Loucy (cell line): ENCODE results near the gene THEM5.

ENCODE experiments used
- H2AFZ ChIP-seq: fragments of 200-600 bp; sonication (generic); 2 replicates; pipeline ENCODE4 v1.6.0; 2016; ENCODE audit warnings: antibody characterized with exemption, mild to moderate bottlenecking, low read length, moderate library complexity
- H3F3A ChIP-seq: fragments of 200-600 bp; 2 replicates; pipeline ENCODE4 v1.6.0; 2016; ENCODE audit warnings: antibody characterized with exemption, low read depth, mild to moderate bottlenecking
- H3K27me3 ChIP-seq: fragments of 200-600 bp; sonication (generic); 2 replicates; pipeline ENCODE4 v1.6.1; 2014; ENCODE audit warnings: low read length, mild to moderate bottlenecking; ENCODE audit not compliant: insufficient read depth, poor library complexity, severe bottlenecking
- H3K36me3 ChIP-seq: fragments of 200-600 bp; sonication (generic); 2 replicates; pipeline ENCODE4 v1.6.1; 2016; ENCODE audit warnings: low read length; ENCODE audit not compliant: insufficient read depth
- H3K4me1 ChIP-seq: fragments of 200-600 bp; sonication (generic); 2 replicates; pipeline ENCODE4 v1.5.1; 2014; ENCODE audit warnings: low read length, mild to moderate bottlenecking; ENCODE audit not compliant: insufficient read depth, poor library complexity, severe bottlenecking
- H3K4me2 ChIP-seq: fragments of 200-600 bp; sonication (generic); 2 replicates; pipeline ENCODE4 v1.6.0; 2014; ENCODE audit warnings: antibody characterized with exemption, low read length, low read depth, mild to moderate bottlenecking; ENCODE audit not compliant: poor library complexity, severe bottlenecking
- H3K4me3 ChIP-seq: fragments of 200-600 bp; sonication (generic); 2 replicates; pipeline ENCODE4 v1.5.1; 2014; ENCODE audit warnings: low read length, mild to moderate bottlenecking, mixed read lengths; ENCODE audit not compliant: poor library complexity, severe bottlenecking
- H3K79me2 ChIP-seq: fragments of 200-600 bp; sonication (generic); 2 replicates; pipeline ENCODE4 v1.6.1; 2014; ENCODE audit warnings: low read length; ENCODE audit not compliant: insufficient read depth
- H3K9ac ChIP-seq: fragments of 200-600 bp; sonication (generic); 2 replicates; pipeline ENCODE4 v1.6.0; 2014; ENCODE audit warnings: mild to moderate bottlenecking, low read depth, low read length, moderate library complexity; ENCODE audit not compliant: poor library complexity, severe bottlenecking
- H3K9me2 ChIP-seq: fragments of 200-600 bp; sonication (generic); replicated peaks from 2 replicates; pipeline ENCODE4 v1.6.1; 2016; ENCODE audit warnings: low read depth, low read length, mixed read lengths
- H3K9me3 ChIP-seq: fragments of 200-600 bp; sonication (generic); 2 replicates; pipeline ENCODE4 v1.6.1; 2014; ENCODE audit warnings: mild to moderate bottlenecking, antibody characterized with exemption, low read length, low read depth; ENCODE audit not compliant: insufficient read depth
- H4K20me1 ChIP-seq: fragments of 200-600 bp; sonication (generic); 2 replicates; pipeline ENCODE4 v1.6.0; 2014; ENCODE audit warnings: antibody characterized with exemption, low read length, mild to moderate bottlenecking; ENCODE audit not compliant: insufficient read depth, poor library complexity, severe bottlenecking
- CTCF ChIP-seq: fragments of 200-600 bp; sonication (generic); conservative IDR thresholded peaks from 2 replicates; pipeline ENCODE4 v1.5.1; 2014; ENCODE audit warnings: mild to moderate bottlenecking, antibody characterized with exemption, low read length
- EZH2phosphoT487 ChIP-seq: fragments of 200-600 bp; IDR thresholded peaks from 2 replicates; pipeline ENCODE4 v1.6.1; 2018; ENCODE audit warnings: antibody characterized with exemption, mild to moderate bottlenecking, moderate library complexity, borderline replicate concordance

Gene THEM5

GRCh38 chr1:151846062-151846568 is 7.4 kb downstream of the THEM5 start:
- no peaks in the 10 kb centered on the region for H3K9me2 ChIP-seq
- peak overlapping the region; percentile 59; the same call in 1 of the 2 replicates for H2AFZ ChIP-seq
- H3K4me3 ChIP-seq, result no peak overlapping the region
- no peaks in the 10 kb centered on the region for H3K27me3 ChIP-seq
- no peaks in the 10 kb centered on the region for H3F3A ChIP-seq
- no peaks in the 10 kb centered on the region for H3K9me3 ChIP-seq
- TF ChIP-seq CTCF (no peak; the same call in 1 of the 2 replicates), EZH2phosphoT487 (no peak)
- no peaks in the 10 kb centered on the region for H3K36me3 ChIP-seq
- no peaks in the 10 kb centered on the region for H3K79me2 ChIP-seq
- no peaks in the 10 kb centered on the region for H4K20me1 ChIP-seq
- no peak overlapping the region for H3K9ac ChIP-seq
- no peak overlapping the region for H3K4me2 ChIP-seq
- H3K4me1 ChIP-seq, result no peaks in the 10 kb centered on the region

- H3K4me2 ChIP-seq, result no peak overlapping the region
- H4K20me1 ChIP-seq, result no peaks in the 10 kb centered on the region
- no peak overlapping the region for H2AFZ ChIP-seq
- no peaks in the 10 kb centered on the region for H3K36me3 ChIP-seq
- no peaks in the 10 kb centered on the region for H3K27me3 ChIP-seq
- no peaks in the 10 kb centered on the region for H3K9me3 ChIP-seq
- no peaks in the 10 kb centered on the region for H3K79me2 ChIP-seq
- H3K4me1 ChIP-seq, result no peaks in the 10 kb centered on the region
- no peak overlapping the region for H3K9ac ChIP-seq
- H3K4me3 ChIP-seq, result no peak overlapping the region
- no peak for TF ChIP-seq CTCF
- no peak for TF ChIP-seq EZH2phosphoT487
- H3F3A ChIP-seq, result no peaks in the 10 kb centered on the region
- no peaks in the 10 kb centered on the region for H3K9me2 ChIP-seq
Observed at GRCh38 chr1:151843398-151843797, 10.1 kb downstream of the THEM5 start.

DNA sequence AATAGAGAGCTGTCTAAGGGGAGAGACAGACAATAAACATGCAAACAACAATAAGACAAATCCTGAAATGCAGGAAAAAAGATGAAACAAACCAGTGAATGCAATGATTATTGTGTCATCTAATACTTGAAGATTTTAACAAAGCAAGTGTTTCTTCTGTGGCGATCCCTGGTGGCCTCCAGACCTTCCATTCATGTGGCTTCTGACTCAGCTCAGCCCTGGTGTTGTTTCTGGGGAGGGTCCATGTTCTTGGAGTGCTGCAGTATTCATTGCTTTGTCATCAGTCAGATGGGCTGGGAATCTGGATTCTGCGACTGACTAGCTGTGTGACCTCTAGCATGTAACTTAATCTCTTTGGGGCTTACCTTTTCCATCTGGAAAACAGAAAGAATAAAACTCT is 12.4 kb downstream of the THEM5 start:
- H3K9me3 ChIP-seq, result no peaks in the 10 kb centered on the region
- no peak overlapping the region for H3K4me3 ChIP-seq
- H3K79me2 ChIP-seq, result no peaks in the 10 kb centered on the region
- H3F3A ChIP-seq, result no peaks in the 10 kb centered on the region
- H3K9me2 ChIP-seq, result no peaks in the 10 kb centered on the region
- H4K20me1 ChIP-seq, result no peaks in the 10 kb centered on the region
- H2AFZ ChIP-seq, result no peak overlapping the region
- H3K4me1 ChIP-seq, result peaks cover 14% of the 10 kb centered on the region
- no peaks in the 10 kb centered on the region for H3K27me3 ChIP-seq
- H3K9ac ChIP-seq, result no peak overlapping the region
- H3K4me2 ChIP-seq, result no peak overlapping the region
- TF ChIP-seq EZH2phosphoT487, result no peak
- TF ChIP-seq CTCF, result no peak
- no peaks in the 10 kb centered on the region for H3K36me3 ChIP-seq
